Measurements from ENCODE around the gene LIX1. TPM values are rescaled to one million over a fixed set of nuclear protein-coding genes. Genes with fewer than 3 reads are reported as not detected.

Gene LIX1
- total RNA-seq, 2 experiments from 2014 or later, result not detected

- POLR2A ChIA-PET, result no interaction called here
- CTCF ChIA-PET, result interaction anchor here (0.7 kb wide), 1 partner anchor 47 kb away, joined by 3 read pairs; no protein-coding TSS in a partner anchor
- peaks cover 13% of the 10 kb centered on the region for H3K4me1 Mint-ChIP-seq
- H3K27ac Mint-ChIP-seq, result no peak overlapping the region
- no peak overlapping the region for H3K4me3 Mint-ChIP-seq
- no peaks in the 10 kb centered on the region for H3K9me3 Mint-ChIP-seq
- DNase-seq, result no peak
- peaks cover 21% of the 10 kb centered on the region for H3K27me3 Mint-ChIP-seq
- H3K36me3 Mint-ChIP-seq (ENCODE audit: low read depth), result no peaks in the 10 kb centered on the region
Observed at GRCh38 chr5:97136475-97136874, 5.9 kb downstream of the LIX1 start.

GRCh38 chr5:97135868-97136267, 6.5 kb downstream of the LIX1 start:
- Mint-ChIP-seq H3K27ac (no peak overlapping the region), H3K4me3 (no peak overlapping the region), H3K27me3 (peaks cover 21% of the 10 kb centered on the region), H3K9me3 (no peaks in the 10 kb centered on the region), H3K36me3 (ENCODE audit: low read depth) (no peaks in the 10 kb centered on the region), H3K4me1 (peaks cover 13% of the 10 kb centered on the region)
- CTCF ChIA-PET, result interaction anchor here (0.7 kb wide), 1 partner anchor 46 kb away, joined by 3 read pairs; no protein-coding TSS in a partner anchor
- no peak for DNase-seq
- POLR2A ChIA-PET, result no interaction called here

- peaks cover 16% of the 10 kb centered on the region for H3K27me3 Mint-ChIP-seq
- no peak for DNase-seq
- CTCF ChIA-PET, result no interaction called here
- no peak overlapping the region for H3K4me3 Mint-ChIP-seq
- no peaks in the 10 kb centered on the region for H3K36me3 Mint-ChIP-seq (ENCODE audit: low read depth)
- peaks cover 13% of the 10 kb centered on the region for H3K4me1 Mint-ChIP-seq
- POLR2A ChIA-PET, result interaction anchor here (0.6 to 0.8 kb wide), 2 partner anchors 15 to 76 kb away, joined by 3 to 4 read pairs; no protein-coding TSS in a partner anchor
- H3K9me3 Mint-ChIP-seq, result no peaks in the 10 kb centered on the region
- no peak overlapping the region for H3K27ac Mint-ChIP-seq
Observed at GRCh38 chr5:97134634-97135033, 7.8 kb downstream of the LIX1 start.

GRCh38 chr5:97133101-97133500, 9.3 kb downstream of the LIX1 start:
- H3K9me3 Mint-ChIP-seq, result no peaks in the 10 kb centered on the region
- H3K4me3 Mint-ChIP-seq, result no peak overlapping the region
- DNase-seq, result no peak
- ChIA-PET CTCF (interaction anchor here (0.6 kb wide), 1 partner anchor 47 kb away, joined by 3 read pairs; no protein-coding TSS in a partner anchor), POLR2A (no interaction called here)
- H3K27me3 Mint-ChIP-seq, result peaks cover 16% of the 10 kb centered on the region
- no peaks in the 10 kb centered on the region for H3K36me3 Mint-ChIP-seq (ENCODE audit: low read depth)
- peaks cover 15% of the 10 kb centered on the region for H3K4me1 Mint-ChIP-seq
- no peak overlapping the region for H3K27ac Mint-ChIP-seq

- CTCF ChIA-PET, result interaction anchor here (1.7 kb wide), 1 partner anchor 10 kb away, joined by 5 read pairs; the partner anchor contains the start of gene LIX1
Observed at GRCh38 chr5:97131921-97132320, 10.5 kb downstream of the LIX1 start.

GRCh38 chr5:97131139-97131710, 11.2 kb downstream of the LIX1 start:
- Mint-ChIP-seq H3K36me3 (ENCODE audit: low read depth) (no peaks in the 10 kb centered on the region), H3K27me3 (peaks cover 16% of the 10 kb centered on the region), H3K27ac (no peak overlapping the region), H3K4me1 (peaks cover 15% of the 10 kb centered on the region), H3K4me3 (no peak overlapping the region), H3K9me3 (no peaks in the 10 kb centered on the region)
- POLR2A ChIA-PET, result no interaction called here
- CTCF ChIA-PET, result interaction anchor here (1.7 kb wide), 1 partner anchor 11 kb away, joined by 5 read pairs; the partner anchor contains the start of gene LIX1
- no peak for DNase-seq

More at GRCh38 chr5:97131921-97132320, 10.5 kb downstream of the LIX1 start:
- H3K27me3 Mint-ChIP-seq, result peaks cover 15% of the 10 kb centered on the region
- no peak overlapping the region for H3K4me3 Mint-ChIP-seq
- no peaks in the 10 kb centered on the region for H3K9me3 Mint-ChIP-seq
- H3K36me3 Mint-ChIP-seq (ENCODE audit: low read depth), result no peaks in the 10 kb centered on the region
- H3K4me1 Mint-ChIP-seq, result peaks cover 15% of the 10 kb centered on the region
- H3K27ac Mint-ChIP-seq, result no peak overlapping the region
- POLR2A ChIA-PET, result no interaction called here
- DNase-seq, result no peak

- peaks cover 4% of the 10 kb centered on the region for H3K4me1 Mint-ChIP-seq
- ChIA-PET POLR2A (no interaction called here), CTCF (interaction anchor here (1.1 kb wide), 1 partner anchor 12 kb away, joined by 6 read pairs; no protein-coding TSS in a partner anchor)
- no peak overlapping the region for H3K4me3 Mint-ChIP-seq
- DNase-seq, result no peak
- H3K9me3 Mint-ChIP-seq, result no peaks in the 10 kb centered on the region
- H3K27me3 Mint-ChIP-seq, result peaks cover 28% of the 10 kb centered on the region
- no peak overlapping the region for H3K27ac Mint-ChIP-seq
- H3K36me3 Mint-ChIP-seq (ENCODE audit: low read depth), result no peaks in the 10 kb centered on the region
Observed at GRCh38 chr5:97127727-97128126, 14.7 kb downstream of the LIX1 start.

GRCh38 chr5:97125125-97125683, 17.2 kb downstream of the LIX1 start:
- peaks cover 27% of the 10 kb centered on the region for H3K27me3 Mint-ChIP-seq

GRCh38 chr5:97124335-97124734, 18.1 kb downstream of the LIX1 start:
- H3K27ac Mint-ChIP-seq, result no peak overlapping the region
- ChIA-PET POLR2A (no interaction called here), CTCF (interaction anchor here (1.2 kb wide), 1 partner anchor 17 kb away, joined by 4 read pairs; no protein-coding TSS in a partner anchor)
- H3K27me3 Mint-ChIP-seq, result peaks cover 27% of the 10 kb centered on the region
- H3K4me1 Mint-ChIP-seq, result peaks cover 3% of the 10 kb centered on the region
- H3K36me3 Mint-ChIP-seq (ENCODE audit: low read depth), result no peaks in the 10 kb centered on the region
- H3K9me3 Mint-ChIP-seq, result no peaks in the 10 kb centered on the region
- DNase-seq, result no peak
- H3K4me3 Mint-ChIP-seq, result no peak overlapping the region

More at GRCh38 chr5:97125125-97125683, 17.2 kb downstream of the LIX1 start:
- Mint-ChIP-seq H3K4me1 (peaks cover 3% of the 10 kb centered on the region), H3K36me3 (ENCODE audit: low read depth) (no peaks in the 10 kb centered on the region), H3K9me3 (no peaks in the 10 kb centered on the region), H3K4me3 (no peak overlapping the region), H3K27ac (no peak overlapping the region)
- ChIA-PET POLR2A (no interaction called here), CTCF (interaction anchor here (1.2 kb wide), 1 partner anchor 16 kb away, joined by 4 read pairs; no protein-coding TSS in a partner anchor)
- no peak for DNase-seq

GRCh38 chr5:97121848-97122247, 20.6 kb downstream of the LIX1 start:
- no peaks in the 10 kb centered on the region for H3K4me1 Mint-ChIP-seq
- no peak overlapping the region for H3K27ac Mint-ChIP-seq
- no peak overlapping the region for H3K4me3 Mint-ChIP-seq
- H3K27me3 Mint-ChIP-seq, result peaks cover 16% of the 10 kb centered on the region
- no peak for DNase-seq
- ChIA-PET POLR2A (no interaction called here), CTCF (interaction anchor here (1.5 kb wide), 1 partner anchor 9 kb away, joined by 3 read pairs; no protein-coding TSS in a partner anchor)
- no peaks in the 10 kb centered on the region for H3K36me3 Mint-ChIP-seq (ENCODE audit: low read depth)
- no peaks in the 10 kb centered on the region for H3K9me3 Mint-ChIP-seq

GRCh38 chr5:97120195-97120594, 22.2 kb downstream of the LIX1 start:
- DNase-seq, result no peak
- no peaks in the 10 kb centered on the region for H3K9me3 Mint-ChIP-seq
- H3K27me3 Mint-ChIP-seq, result peaks cover 12% of the 10 kb centered on the region
- no peaks in the 10 kb centered on the region for H3K4me1 Mint-ChIP-seq
- CTCF ChIA-PET, result interaction anchor here (1.5 kb wide), 1 partner anchor 10 kb away, joined by 3 read pairs; no protein-coding TSS in a partner anchor
- POLR2A ChIA-PET, result no interaction called here
- H3K36me3 Mint-ChIP-seq (ENCODE audit: low read depth), result no peaks in the 10 kb centered on the region
- H3K4me3 Mint-ChIP-seq, result no peak overlapping the region
- no peak overlapping the region for H3K27ac Mint-ChIP-seq

GRCh38 chr5:97119007-97119390, 23.4 kb downstream of the LIX1 start:
- H3K4me3 Mint-ChIP-seq, result no peak overlapping the region
- CTCF ChIA-PET, result no interaction called here
- POLR2A ChIA-PET, result interaction anchor here (0.6 kb wide), 1 partner anchor 377 kb away, joined by 4 read pairs; no protein-coding TSS in a partner anchor
- H3K9me3 Mint-ChIP-seq, result no peaks in the 10 kb centered on the region
- H3K27ac Mint-ChIP-seq, result no peak overlapping the region
- no peak for DNase-seq
- peaks cover 12% of the 10 kb centered on the region for H3K27me3 Mint-ChIP-seq
- H3K36me3 Mint-ChIP-seq (ENCODE audit: low read depth), result no peaks in the 10 kb centered on the region
- no peaks in the 10 kb centered on the region for H3K4me1 Mint-ChIP-seq

- Mint-ChIP-seq H3K4me1 (no peaks in the 10 kb centered on the region), H3K27ac (no peak overlapping the region), H3K36me3 (ENCODE audit: low read depth) (no peaks in the 10 kb centered on the region), H3K27me3 (peaks cover 8% of the 10 kb centered on the region), H3K4me3 (no peak overlapping the region), H3K9me3 (no peaks in the 10 kb centered on the region)
- no peak for DNase-seq
- ChIA-PET POLR2A (interaction anchor here (0.6 kb wide), 1 partner anchor 377 kb away, joined by 4 read pairs; no protein-coding TSS in a partner anchor), CTCF (no interaction called here)
Observed at GRCh38 chr5:97118261-97119006, 24.0 kb downstream of the LIX1 start.
